ENCODE results near the gene FOSL2.

DNA sequence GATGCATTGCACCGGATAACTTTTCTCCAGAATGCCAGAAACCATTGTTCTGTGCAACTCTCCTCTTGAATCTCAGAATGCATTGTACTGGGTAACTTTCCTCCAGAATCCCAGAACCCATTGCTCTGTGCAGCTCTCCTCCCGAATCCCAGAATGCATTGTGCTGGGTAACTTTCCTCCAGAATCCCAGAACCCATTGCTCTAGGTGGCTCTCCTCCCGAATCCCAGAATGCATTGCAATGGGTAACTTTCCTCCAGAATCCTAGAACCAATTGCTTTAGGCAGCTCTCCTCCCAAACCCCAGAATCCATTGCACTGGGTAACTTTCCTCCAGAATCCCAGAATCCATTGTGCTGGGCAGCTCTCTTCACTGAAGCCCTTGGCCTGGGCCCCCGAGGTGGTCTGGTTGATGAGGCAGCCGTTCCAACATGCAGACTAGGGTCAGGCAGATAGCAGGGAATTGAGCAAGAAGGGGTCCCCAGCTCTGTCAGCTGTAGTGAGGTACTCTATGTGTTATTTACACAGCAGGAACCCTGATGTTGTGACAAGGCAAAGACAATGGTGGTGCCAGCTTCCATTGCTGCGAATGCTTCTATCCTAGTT is 9.4 kb downstream of the FOSL2 start:
- TF ChIP-seq ZBTB17 (tag by site-specific recombination; IDR thresholded peaks at IDR 0.05) (no peak), TSHZ1 (tag by site-specific recombination; IDR thresholded peaks at IDR 0.05; ENCODE audit: borderline replicate concordance) (no peak)

All from HEK293 (cell line).